GM23248 (cell line): ENCODE data around the gene CFAP97D2.

Experiments used
- EZH2 ChIP-seq: fragments of 200-600 bp; sonication (generic); IDR thresholded peaks from 2 replicates; pipeline ENCODE4 v1.6.1; 2018; ENCODE audit warnings: antibody characterized with exemption, mild to moderate bottlenecking; ENCODE audit not compliant: insufficient read depth, poor library complexity, severe bottlenecking
- EZH2phosphoT487 ChIP-seq: fragments of 200-600 bp; sonication (generic); IDR thresholded peaks from 2 replicates; pipeline ENCODE4 v1.6.1; 2018; ENCODE audit warnings: antibody characterized with exemption, moderate library complexity, mild to moderate bottlenecking, low read depth; ENCODE audit not compliant: insufficient read depth

- TF ChIP-seq EZH2 (no peak), EZH2phosphoT487 (no peak)
Observed at GRCh38 chr13:114146173-114146572, 32.9 kb upstream of the CFAP97D2 start.
